Natural killer cell (primary cell): Measurements from ENCODE around the gene GLIPR2. TPM values are rescaled to one million over a fixed set of nuclear protein-coding genes. Genes with fewer than 3 reads are reported as not detected.

ENCODE experiments used
- ATAC-seq, 3 donors: fragments of 150-1000 bp in 2 of 3; fragments of 200-7000 bp in 1 of 3; cut with Tn5 transposase; 1 replicate in 1 of 3; 2 replicates in 2 of 3; pipeline ENCODE4 v1.10.0; 2021; ENCODE audit warnings: mild to moderate bottlenecking in 2 of 3, moderate library complexity in 2 of 3
- DNase-seq, 2 donors: peaks; one replicate each; pipeline versions ENCODE4 v3.0.0 to v3.0.0-alpha.2; 2013 to 2021; ENCODE audit warnings: mixed read lengths in 1 of 2
- H3K27ac ChIP-seq: one replicate; pipeline ENCODE4 v1.5.1; 2013; ENCODE audit warnings: mild to moderate bottlenecking, low read length
- H3K27me3 ChIP-seq: one replicate; pipeline ENCODE4 v1.6.1; 2013; ENCODE audit warnings: low read length; ENCODE audit not compliant: control insufficient read depth, insufficient read depth
- H3K36me3 ChIP-seq: one replicate; pipeline ENCODE4 v1.6.1; 2013; ENCODE audit warnings: low read length; ENCODE audit not compliant: control insufficient read depth, insufficient read depth
- H3K4me1 ChIP-seq: one replicate; pipeline ENCODE4 v1.6.1; 2013; ENCODE audit warnings: low read length; ENCODE audit not compliant: control insufficient read depth, insufficient read depth
- H3K4me3 ChIP-seq: one replicate; pipeline ENCODE4 v1.5.1; 2013; ENCODE audit warnings: low read length
- H3K9me3 ChIP-seq: one replicate; pipeline ENCODE4 v1.6.1; 2013; ENCODE audit warnings: low read length; ENCODE audit not compliant: control insufficient read depth, insufficient read depth
- H3K27ac Mint-ChIP-seq, 2 donors: one replicate each; pipeline ENCODE4 v1.8.0; 2022; ENCODE audit warnings: mild to moderate bottlenecking in 2 of 2, mixed read lengths in 2 of 2, moderate library complexity in 1 of 2
- H3K27me3 Mint-ChIP-seq, 2 donors: one replicate each; pipeline ENCODE4 v1.8.0; 2022; ENCODE audit warnings: low read depth in 2 of 2, mixed read lengths in 2 of 2
- H3K36me3 Mint-ChIP-seq: one replicate; pipeline ENCODE4 v1.8.0; 2022; ENCODE audit warnings: mixed read lengths
- H3K4me1 Mint-ChIP-seq, 2 donors: one replicate each; pipeline ENCODE4 v1.8.0; 2022; ENCODE audit warnings: mixed read lengths in 2 of 2
- H3K4me3 Mint-ChIP-seq: one replicate; pipeline ENCODE4 v1.8.0; 2022; ENCODE audit warnings: mild to moderate bottlenecking, moderate library complexity, mixed read lengths
- H3K9me3 Mint-ChIP-seq, 2 donors: one replicate each; pipeline ENCODE4 v1.8.0; 2022; ENCODE audit warnings: mixed read lengths in 2 of 2
- WGBS: methylation state at CpG from one replicate; pipeline ENCODE4 v1.1.7; 2013; ENCODE audit warnings: missing lambda C conversion rate; ENCODE audit not compliant: insufficient coverage; 5-methylcytosine and 5-hydroxymethylcytosine counted together
- intact Hi-C: fragments of 100-400 bp; cut with micrococcal nuclease; formaldehyde crosslinking; loops from one replicate; pipeline ENCODE4 v1.14.2; 2022
- total RNA-seq, 4 donors: library from RNA; stranded (reverse); fragments of 120-200 nt in 1 of 4; gene quantifications; one replicate each; pipeline versions ENCODE4 v1.2.3 to v1.2.4, GENCODE V29; 2013 to 2022
- TF ChIP-seq, protein P1 (sequence below): fragments of 200-600 bp; IDR thresholded peaks from one replicate; pipeline ENCODE4 v1.8.0; 2022; ENCODE audit warnings: antibody characterized with exemption

The GLIPR2 gene
- total RNA-seq, 3 donors from 2014 or later (not counting 1 experiment from before 2014, with no cell fraction given): 124 to 135 (median 125) TPM

- peaks cover 25% of the 10 kb centered on the region for H3K4me1 ChIP-seq
- 69% methylated on average over 4 of the region's 4 CpGs for WGBS
- intact Hi-C loops: no loop called here
- peaks cover 50 to 54% of the 10 kb centered on the region in 2 donors for H3K4me1 Mint-ChIP-seq
- no peaks in the 10 kb centered on the region for H3K27me3 ChIP-seq
- peak overlapping the region; percentile 15 for H3K4me3 Mint-ChIP-seq
- H3K4me3 ChIP-seq: no peak overlapping the region
- H3K27me3 Mint-ChIP-seq: no peaks in the 10 kb centered on the region
- no peaks in the 10 kb centered on the region for H3K9me3 ChIP-seq
- no peak for ATAC-seq
- no peaks in the 10 kb centered on the region for H3K9me3 Mint-ChIP-seq
- H3K36me3 Mint-ChIP-seq: peaks cover 9% of the 10 kb centered on the region
- TF ChIP-seq, protein P1, sequence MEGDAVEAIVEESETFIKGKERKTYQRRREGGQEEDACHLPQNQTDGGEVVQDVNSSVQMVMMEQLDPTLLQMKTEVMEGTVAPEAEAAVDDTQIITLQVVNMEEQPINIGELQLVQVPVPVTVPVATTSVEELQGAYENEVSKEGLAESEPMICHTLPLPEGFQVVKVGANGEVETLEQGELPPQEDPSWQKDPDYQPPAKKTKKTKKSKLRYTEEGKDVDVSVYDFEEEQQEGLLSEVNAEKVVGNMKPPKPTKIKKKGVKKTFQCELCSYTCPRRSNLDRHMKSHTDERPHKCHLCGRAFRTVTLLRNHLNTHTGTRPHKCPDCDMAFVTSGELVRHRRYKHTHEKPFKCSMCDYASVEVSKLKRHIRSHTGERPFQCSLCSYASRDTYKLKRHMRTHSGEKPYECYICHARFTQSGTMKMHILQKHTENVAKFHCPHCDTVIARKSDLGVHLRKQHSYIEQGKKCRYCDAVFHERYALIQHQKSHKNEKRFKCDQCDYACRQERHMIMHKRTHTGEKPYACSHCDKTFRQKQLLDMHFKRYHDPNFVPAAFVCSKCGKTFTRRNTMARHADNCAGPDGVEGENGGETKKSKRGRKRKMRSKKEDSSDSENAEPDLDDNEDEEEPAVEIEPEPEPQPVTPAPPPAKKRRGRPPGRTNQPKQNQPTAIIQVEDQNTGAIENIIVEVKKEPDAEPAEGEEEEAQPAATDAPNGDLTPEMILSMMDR: no peak
- peaks cover 17% of the 10 kb centered on the region for H3K36me3 ChIP-seq
- peak overlapping the region; percentile 39 to 91 for H3K27ac Mint-ChIP-seq
- H3K27ac ChIP-seq: no peak overlapping the region
- DNase-seq: no peak
Observed at GRCh38 chr9:36194326-36195000, 57.9 kb downstream of the GLIPR2 start.

- Histone ChIP-seq H3K27me3 (no peaks in the 10 kb centered on the region), H3K36me3 (peaks cover 91% of the 10 kb centered on the region), H3K4me3 (no peak overlapping the region), H3K27ac (no peak overlapping the region), H3K4me1 (peaks cover 10% of the 10 kb centered on the region), H3K9me3 (no peaks in the 10 kb centered on the region)
- no peak for ATAC-seq
- no peak for DNase-seq
- Mint-ChIP-seq H3K27ac (peak overlapping the region in 1 of 2 donors; percentile 63), H3K27me3 (no peaks in the 10 kb centered on the region), H3K36me3 (peaks cover 6% of the 10 kb centered on the region), H3K4me1 (peaks cover 47 to 51% of the 10 kb centered on the region in 2 donors), H3K4me3 (no peak overlapping the region), H3K9me3 (no peaks in the 10 kb centered on the region)
- intact Hi-C loops: no loop called here
- TF ChIP-seq, protein P1: no peak
- 90% methylated on average over 11 of the region's 11 CpGs for WGBS
Observed at GRCh38 chr9:36204906-36205547, 68.5 kb downstream of the GLIPR2 start.

DNA sequence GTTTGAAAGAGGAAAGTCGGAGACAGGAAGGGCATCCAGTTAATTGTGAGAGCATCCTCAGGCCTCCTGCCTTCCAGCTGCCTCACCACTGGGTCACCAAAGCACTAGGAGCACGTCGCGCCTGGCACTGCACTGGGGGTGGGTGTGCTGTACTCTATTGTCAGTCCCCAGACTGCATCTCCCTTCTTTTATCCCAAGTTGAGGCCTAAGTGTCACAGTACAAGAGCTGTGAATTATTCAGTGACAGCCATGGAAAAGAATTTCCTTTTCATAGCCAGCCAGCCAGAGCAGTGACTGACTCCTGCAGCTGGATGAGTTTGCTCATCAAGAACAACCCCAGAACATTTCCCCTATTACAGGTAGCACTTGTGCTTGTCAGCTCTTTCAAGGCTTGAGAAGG lies 70.5 kb downstream of the GLIPR2 start:
- no peak for ATAC-seq
- no peak overlapping the region for H3K27ac ChIP-seq

More for the DNA sequence above, 70.5 kb downstream of the GLIPR2 start:
- TF ChIP-seq, protein P1: no peak
- no peak for DNase-seq
- WGBS: 94% methylated on average over 4 of the region's 4 CpGs
- Histone ChIP-seq H3K4me1 (peaks cover 10% of the 10 kb centered on the region), H3K36me3 (peaks cover 89% of the 10 kb centered on the region), H3K9me3 (no peaks in the 10 kb centered on the region), H3K4me3 (no peak overlapping the region), H3K27me3 (no peaks in the 10 kb centered on the region)
- H3K4me3 Mint-ChIP-seq: no peak overlapping the region
- no peaks in the 10 kb centered on the region for H3K9me3 Mint-ChIP-seq
- H3K27me3 Mint-ChIP-seq: no peaks in the 10 kb centered on the region
- H3K4me1 Mint-ChIP-seq: peaks cover 56 to 69% of the 10 kb centered on the region in 2 donors
- peak overlapping the region; percentile 60 to 77 for H3K27ac Mint-ChIP-seq
- intact Hi-C loops: no loop called here
- peaks cover 6% of the 10 kb centered on the region for H3K36me3 Mint-ChIP-seq
